Measurements from ENCODE around the gene CES3. TPM values are rescaled to one million over a fixed set of nuclear protein-coding genes. Genes with fewer than 3 reads are reported as not detected.
A peak's percentile ranks its signal among the peaks of the same experiment; 100 is the strongest.

CES3 gene
- total and polyA plus RNA-seq, 4 donors: 0.15 to 2.4 (median 1.3) TPM

DNA sequence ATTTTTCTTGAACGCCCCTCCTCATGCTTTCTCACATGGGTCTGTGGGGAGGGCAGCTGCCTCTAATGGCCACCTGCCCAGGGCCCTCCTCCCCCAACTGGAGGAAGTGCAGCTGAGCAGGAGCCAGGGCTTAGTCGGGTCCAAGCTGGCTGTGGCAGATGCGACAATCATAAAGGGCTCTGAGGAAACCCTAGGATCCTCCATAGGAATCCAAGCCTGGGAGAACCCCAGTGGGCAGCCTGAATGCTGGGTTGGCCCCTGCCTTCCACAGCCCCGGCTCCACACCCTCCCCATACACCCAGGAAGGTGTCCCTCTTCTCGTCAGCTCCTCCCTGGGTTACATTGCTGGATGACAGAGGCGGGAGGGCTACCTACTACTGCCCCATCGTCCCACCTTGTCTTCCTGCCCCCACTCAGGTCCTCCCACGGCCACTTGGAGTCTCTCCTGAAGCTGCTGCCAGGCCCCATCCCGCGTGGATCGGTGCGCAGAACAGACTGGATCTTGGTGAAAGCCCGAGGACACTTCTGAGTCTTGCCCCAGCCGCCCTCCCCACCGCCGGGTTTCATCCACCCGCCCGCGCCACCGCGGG lies 52.3 kb downstream of the CES3 start:
- no peaks in the 10 kb centered on the region for H3K4me1 ChIP-seq (ENCODE audit: control insufficient read depth in 1 of 2, insufficient read depth in 2 of 2, low read length in 2 of 2)
- intact Hi-C loops (cut with DNase I): no loop called here
- no peaks in the 10 kb centered on the region for H3K36me3 ChIP-seq (ENCODE audit: control insufficient read depth in 1 of 2, insufficient read depth in 2 of 2, low read length in 1 of 2)
- H3K4me3 ChIP-seq (ENCODE audit: low read length in 2 of 2): peak overlapping the region; percentile 27
- peak in 1 of 2 donors; percentile 53 for DNase-seq
- H3K9me3 ChIP-seq (ENCODE audit: control insufficient read depth, low read length): no peaks in the 10 kb centered on the region
- H3K27me3 ChIP-seq (ENCODE audit: control insufficient read depth in 1 of 2, insufficient read depth in 2 of 2, low read length in 1 of 2): no peaks in the 10 kb centered on the region
- ATAC-seq (ENCODE audit: low FRiP score): no peak
- peak overlapping the region in 1 of 2 donors; percentile 20 for H3K27ac ChIP-seq (ENCODE audit: low read depth in 1 of 2, low read length in 2 of 2)
- 3 to 4% methylated on average over 21 of the region's 21 CpGs for WGBS, 2 donors

DNA sequence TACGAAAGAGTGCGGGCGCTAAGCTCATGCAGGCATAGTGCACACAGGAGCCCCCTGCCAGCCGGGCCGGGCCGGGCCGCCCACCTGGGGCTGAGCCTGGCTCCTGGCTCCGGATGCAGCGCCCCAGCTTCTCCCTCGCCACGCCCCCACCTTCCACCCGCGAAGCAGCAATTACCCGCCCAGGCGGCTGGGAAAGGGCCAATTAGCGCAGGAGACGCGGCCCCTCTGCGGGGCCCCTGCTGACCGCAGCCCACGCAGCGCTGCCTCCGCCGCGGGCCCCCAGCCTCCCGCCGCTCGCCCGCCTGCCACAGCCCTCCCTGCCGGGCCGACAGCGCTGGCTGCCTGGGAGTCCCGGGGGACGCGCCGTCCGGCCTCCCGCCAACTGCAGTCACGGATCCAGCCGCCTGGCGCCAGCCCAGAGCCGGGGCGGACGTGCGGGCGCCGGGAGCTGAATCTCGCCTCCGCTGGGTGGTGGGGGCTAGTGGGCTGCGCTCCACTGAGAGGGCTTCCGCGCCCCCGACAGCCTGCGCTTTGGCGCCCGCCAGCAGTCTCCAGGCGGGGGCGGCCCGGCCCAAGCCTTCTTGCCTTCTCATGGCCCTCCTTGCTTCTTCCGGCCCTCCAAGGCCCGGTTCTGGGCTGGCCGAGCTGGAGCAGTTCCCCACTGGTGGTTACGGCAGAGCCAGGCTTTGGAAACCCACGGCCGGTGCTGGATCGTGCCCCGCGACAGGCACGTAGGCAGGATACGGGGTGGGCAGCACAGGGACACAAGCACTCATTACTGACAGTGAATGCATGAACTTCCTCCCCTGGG lies 53.0 kb downstream of the CES3 start:
- Histone ChIP-seq H3K4me1 (ENCODE audit: control insufficient read depth in 1 of 2, insufficient read depth in 2 of 2, low read length in 2 of 2) (no peaks in the 10 kb centered on the region), H3K27ac (ENCODE audit: low read depth in 1 of 2, low read length in 2 of 2) (peak overlapping the region in 1 of 2 donors; percentile 23), H3K27me3 (ENCODE audit: control insufficient read depth in 1 of 2, insufficient read depth in 2 of 2, low read length in 1 of 2) (no peaks in the 10 kb centered on the region), H3K4me3 (ENCODE audit: low read length in 2 of 2) (peak overlapping the region; percentile 27), H3K9me3 (ENCODE audit: control insufficient read depth, low read length) (no peaks in the 10 kb centered on the region), H3K36me3 (ENCODE audit: control insufficient read depth in 1 of 2, insufficient read depth in 2 of 2, low read length in 1 of 2) (no peaks in the 10 kb centered on the region)
- intact Hi-C loops (cut with DNase I): no loop called here
- DNase-seq: peak; percentile 86 to 96
- 1% methylated on average over 51 to 70 of the region's 70 CpGs for WGBS, 2 donors
- ATAC-seq (ENCODE audit: low FRiP score): peak; percentile 89

DNA sequence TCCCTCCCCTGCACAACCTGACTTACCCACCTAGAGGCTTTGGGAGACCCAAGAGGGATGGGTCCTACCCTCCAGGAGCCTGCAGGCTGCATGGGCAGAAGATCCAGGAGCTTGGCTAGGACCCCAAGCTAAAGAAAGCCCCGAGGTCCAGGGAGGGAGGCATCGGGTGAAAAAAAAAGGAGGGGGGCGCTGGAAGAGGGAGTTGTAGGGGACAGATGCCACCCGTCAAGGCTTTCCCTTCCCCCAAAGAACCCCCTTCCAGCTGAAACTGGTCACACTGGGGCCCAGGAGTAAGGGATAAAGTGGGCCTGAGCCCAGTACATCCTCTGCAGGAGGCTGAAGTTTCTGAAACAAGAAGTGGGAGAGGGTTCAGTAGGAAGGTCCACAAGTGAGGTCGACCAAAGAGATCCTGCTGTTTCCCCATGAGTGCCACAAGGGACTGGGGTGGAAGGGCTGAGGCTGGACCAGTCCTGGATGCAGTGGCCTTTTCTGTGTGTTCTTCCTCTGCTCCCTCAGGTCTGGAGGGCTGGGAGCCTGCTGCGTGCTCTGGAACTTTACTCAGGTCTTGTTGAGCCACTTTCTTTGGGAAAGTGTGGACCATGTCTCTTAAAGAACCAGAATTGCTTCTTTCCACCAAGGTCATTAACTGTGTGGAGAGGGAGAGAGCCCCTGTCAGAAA lies 53.7 kb downstream of the CES3 start:
- WGBS, 2 donors: 48 to 50% methylated on average over 6 of the region's 6 CpGs
- ATAC-seq (ENCODE audit: low FRiP score) (no peak), DNase-seq (peak in 1 of 2 donors; percentile 40)
- intact Hi-C loops (cut with DNase I): loop anchor here in 1 of 2 donors (5.0 kb wide), 2 partner anchors 112 to 143 kb away; partner anchors contain the start of genes FBXL8 and TRADD
- no peaks in the 10 kb centered on the region for H3K4me1 ChIP-seq (ENCODE audit: control insufficient read depth in 1 of 2, insufficient read depth in 2 of 2, low read length in 2 of 2)
- H3K9me3 ChIP-seq (ENCODE audit: control insufficient read depth, low read length): no peaks in the 10 kb centered on the region
- peak overlapping the region in 1 of 2 donors; percentile 27 for H3K4me3 ChIP-seq (ENCODE audit: low read length in 2 of 2)
- H3K27me3 ChIP-seq (ENCODE audit: control insufficient read depth in 1 of 2, insufficient read depth in 2 of 2, low read length in 1 of 2): no peaks in the 10 kb centered on the region
- no peaks in the 10 kb centered on the region for H3K36me3 ChIP-seq (ENCODE audit: control insufficient read depth in 1 of 2, insufficient read depth in 2 of 2, low read length in 1 of 2)
- peak overlapping the region in 1 of 2 donors; percentile 23 for H3K27ac ChIP-seq (ENCODE audit: low read depth in 1 of 2, low read length in 2 of 2)

DNA sequence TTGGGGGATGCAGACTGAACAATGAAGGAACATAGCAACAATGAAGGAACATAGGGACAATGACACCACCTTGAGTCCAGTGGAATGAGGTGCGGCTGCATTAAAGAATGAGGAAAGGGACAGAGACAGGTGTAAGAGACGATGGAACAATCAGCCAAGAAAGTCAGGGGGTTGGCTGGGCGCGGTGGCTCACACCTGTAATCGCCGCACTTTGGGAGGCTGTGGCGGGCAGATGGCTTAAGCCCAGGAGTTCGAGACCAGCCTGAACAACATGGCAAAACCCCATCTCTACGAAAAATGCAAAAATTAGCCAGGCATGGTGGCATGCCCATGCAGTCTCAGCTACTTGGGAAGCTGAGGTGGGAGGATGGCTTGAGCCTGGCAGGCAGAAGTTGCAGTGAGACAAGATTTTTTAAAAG lies 54.3 kb downstream of the CES3 start:
- ATAC-seq (ENCODE audit: low FRiP score) (no peak), DNase-seq (peak in 1 of 2 donors; percentile 51)
- intact Hi-C loops (cut with DNase I): loop anchor here in 1 of 2 donors (5.0 kb wide), 2 partner anchors 113 to 142 kb away; partner anchors contain the start of genes FBXL8 and TRADD
- H3K36me3 ChIP-seq (ENCODE audit: control insufficient read depth in 1 of 2, insufficient read depth in 2 of 2, low read length in 1 of 2): no peaks in the 10 kb centered on the region
- no peaks in the 10 kb centered on the region for H3K4me1 ChIP-seq (ENCODE audit: control insufficient read depth in 1 of 2, insufficient read depth in 2 of 2, low read length in 2 of 2)
- 93 to 94% methylated on average over 9 of the region's 9 CpGs for WGBS, 2 donors
- no peaks in the 10 kb centered on the region for H3K27me3 ChIP-seq (ENCODE audit: control insufficient read depth in 1 of 2, insufficient read depth in 2 of 2, low read length in 1 of 2)
- H3K27ac ChIP-seq (ENCODE audit: low read depth in 1 of 2, low read length in 2 of 2): no peak overlapping the region
- H3K9me3 ChIP-seq (ENCODE audit: control insufficient read depth, low read length): no peaks in the 10 kb centered on the region
- no peak overlapping the region for H3K4me3 ChIP-seq (ENCODE audit: low read length in 2 of 2)

DNA sequence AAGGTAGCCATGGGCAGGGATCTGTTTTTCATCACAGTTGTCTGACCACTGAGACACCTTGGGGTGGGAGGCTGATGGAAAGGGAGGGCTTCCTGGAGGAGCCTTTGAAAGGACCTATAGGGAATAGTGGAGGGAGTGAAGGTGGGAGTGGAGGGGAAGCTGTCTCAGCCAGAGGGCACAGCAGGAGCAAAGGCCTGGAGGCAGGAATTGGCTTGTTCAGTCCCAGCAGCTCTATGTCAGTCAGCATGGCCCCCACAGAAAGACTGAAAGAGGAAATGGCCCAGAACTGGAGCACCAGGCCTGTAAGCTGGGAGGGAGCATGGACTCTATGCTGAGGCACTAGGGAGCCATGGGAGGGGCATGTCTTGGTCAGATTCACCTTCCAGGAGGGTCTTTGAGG lies 55.1 kb downstream of the CES3 start:
- no peak for DNase-seq
- ATAC-seq (ENCODE audit: low FRiP score): no peak
- no peak overlapping the region for H3K4me3 ChIP-seq (ENCODE audit: low read length in 2 of 2)
- no peaks in the 10 kb centered on the region for H3K27me3 ChIP-seq (ENCODE audit: control insufficient read depth in 1 of 2, insufficient read depth in 2 of 2, low read length in 1 of 2)
- H3K27ac ChIP-seq (ENCODE audit: low read depth in 1 of 2, low read length in 2 of 2): no peak overlapping the region
- H3K9me3 ChIP-seq (ENCODE audit: control insufficient read depth, low read length): no peaks in the 10 kb centered on the region
- no peaks in the 10 kb centered on the region for H3K36me3 ChIP-seq (ENCODE audit: control insufficient read depth in 1 of 2, insufficient read depth in 2 of 2, low read length in 1 of 2)
- intact Hi-C loops (cut with DNase I): loop anchor here in 1 of 2 donors (5.0 kb wide), 2 partner anchors 114 to 141 kb away; partner anchors contain the start of genes FBXL8 and TRADD
- no peaks in the 10 kb centered on the region for H3K4me1 ChIP-seq (ENCODE audit: control insufficient read depth in 1 of 2, insufficient read depth in 2 of 2, low read length in 2 of 2)

DNA sequence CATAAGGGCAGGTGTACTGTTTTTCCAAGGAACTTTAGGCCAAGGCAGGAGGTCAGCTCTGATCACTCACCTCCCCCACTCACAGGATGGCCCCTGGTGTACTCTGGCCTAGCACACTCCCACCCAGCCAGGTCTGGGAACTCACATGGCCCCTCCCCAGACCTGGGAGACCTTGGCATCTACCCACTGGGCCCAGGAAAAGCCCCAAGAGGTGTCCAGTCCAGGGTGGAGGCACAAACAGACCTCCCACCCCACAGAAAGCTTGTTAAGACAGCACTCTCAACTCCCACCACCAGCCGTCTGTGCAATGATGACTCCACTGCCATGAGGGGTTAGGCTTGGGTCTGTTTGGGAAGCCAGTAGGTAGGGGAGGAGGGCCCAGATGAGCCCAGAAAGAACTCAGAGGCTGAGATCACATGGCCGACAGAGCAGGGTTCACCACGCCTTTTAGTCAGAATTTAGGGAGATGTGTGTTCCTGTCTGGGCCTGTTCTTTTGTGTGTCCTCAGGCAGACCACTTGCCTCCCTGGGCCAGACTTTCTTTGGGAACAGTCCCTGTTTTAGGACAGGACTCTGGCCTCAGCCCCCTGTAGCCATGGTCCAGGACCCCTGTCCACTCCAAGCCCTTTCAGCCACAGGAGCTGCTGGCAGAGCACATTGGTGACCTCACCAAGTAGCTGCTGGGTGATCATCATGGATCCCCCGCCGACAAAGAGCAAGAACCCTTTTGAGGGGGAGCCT lies 55.8 kb downstream of the CES3 start:
- Histone ChIP-seq H3K9me3 (ENCODE audit: control insufficient read depth, low read length) (no peaks in the 10 kb centered on the region), H3K27me3 (ENCODE audit: control insufficient read depth in 1 of 2, insufficient read depth in 2 of 2, low read length in 1 of 2) (no peaks in the 10 kb centered on the region), H3K4me1 (ENCODE audit: control insufficient read depth in 1 of 2, insufficient read depth in 2 of 2, low read length in 2 of 2) (no peaks in the 10 kb centered on the region), H3K36me3 (ENCODE audit: control insufficient read depth in 1 of 2, insufficient read depth in 2 of 2, low read length in 1 of 2) (no peaks in the 10 kb centered on the region), H3K27ac (ENCODE audit: low read depth in 1 of 2, low read length in 2 of 2) (no peak overlapping the region), H3K4me3 (ENCODE audit: low read length in 2 of 2) (no peak overlapping the region)
- 89 to 94% methylated on average over 5 of the region's 5 CpGs for WGBS, 2 donors
- intact Hi-C loops (cut with DNase I): loop anchor here in 1 of 2 donors (5.0 kb wide), 2 partner anchors 115 to 140 kb away; partner anchors contain the start of genes FBXL8 and TRADD
- DNase-seq (peak in 1 of 2 donors; percentile 61), ATAC-seq (ENCODE audit: low FRiP score) (no peak)

DNA sequence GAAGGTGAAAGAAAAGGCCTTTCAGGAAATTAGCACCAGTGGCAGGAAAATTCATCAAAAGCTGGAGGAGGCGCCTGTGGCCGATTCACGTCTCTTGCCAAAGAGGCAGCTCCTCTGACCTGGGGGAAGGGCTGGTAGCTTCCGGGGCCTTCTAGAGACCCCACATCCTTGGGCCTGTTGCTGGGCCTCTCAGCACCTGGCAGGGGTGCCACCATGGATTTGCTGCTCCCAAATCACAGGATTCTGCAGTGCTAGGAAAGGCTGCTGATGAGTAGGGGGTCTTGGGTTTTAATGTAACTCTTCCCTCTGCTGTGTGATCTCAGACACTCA lies 56.3 kb downstream of the CES3 start:
- H3K4me1 ChIP-seq (ENCODE audit: control insufficient read depth in 1 of 2, insufficient read depth in 2 of 2, low read length in 2 of 2): no peaks in the 10 kb centered on the region
- DNase-seq: peak in 1 of 2 donors; percentile 1
- no peaks in the 10 kb centered on the region for H3K36me3 ChIP-seq (ENCODE audit: control insufficient read depth in 1 of 2, insufficient read depth in 2 of 2, low read length in 1 of 2)
- intact Hi-C loops (cut with DNase I): loop anchor here in 1 of 2 donors (5.0 kb wide), 2 partner anchors 115 to 140 kb away; partner anchors contain the start of genes FBXL8 and TRADD
- no peaks in the 10 kb centered on the region for H3K9me3 ChIP-seq (ENCODE audit: control insufficient read depth, low read length)
- ATAC-seq (ENCODE audit: low FRiP score): no peak
- H3K27ac ChIP-seq (ENCODE audit: low read depth in 1 of 2, low read length in 2 of 2): no peak overlapping the region
- no peak overlapping the region for H3K4me3 ChIP-seq (ENCODE audit: low read length in 2 of 2)
- no peaks in the 10 kb centered on the region for H3K27me3 ChIP-seq (ENCODE audit: control insufficient read depth in 1 of 2, insufficient read depth in 2 of 2, low read length in 1 of 2)
- 94 to 95% methylated on average over 4 of the region's 4 CpGs for WGBS, 2 donors
